Measurements from ENCODE around the gene ZP4.

GRCh38 chr1:237890822-237891221, at the start of gene ZP4:
- no peak for TF ChIP-seq CTCF (IDR thresholded peaks at IDR 0.05; ENCODE audit: low read length)
- TF ChIP-seq EZH2 (optimal IDR thresholded peaks at IDR 0.05; ENCODE audit: low read depth, low read length) = no peak
- TF ChIP-seq EZH2phosphoT487 (IDR thresholded peaks at IDR 0.05; ENCODE audit: low read length) = no peak

All from MM.1S (cell line).